ENCODE results near the gene GJA3.

DNA sequence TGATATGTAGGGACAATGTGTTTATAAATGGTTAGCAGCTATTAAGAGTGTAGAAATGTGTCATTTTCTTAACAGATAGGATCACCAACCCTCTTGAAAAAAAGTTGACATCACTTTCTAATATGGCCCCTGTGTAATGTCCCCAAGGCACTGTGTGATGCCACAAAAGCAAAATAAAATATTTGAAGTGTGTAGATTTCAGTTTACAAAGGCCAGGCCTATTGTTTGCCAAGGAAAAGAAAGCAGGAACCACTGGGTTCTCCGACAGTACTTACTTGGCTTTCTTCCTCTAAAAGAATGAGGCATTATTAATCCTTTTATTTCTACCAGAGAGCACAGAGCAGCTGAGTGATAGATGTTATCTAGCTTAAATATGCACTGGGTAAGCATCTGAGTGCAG, 10.5 kb upstream of the GJA3 start:
- TF ChIP-seq, protein P1, sequence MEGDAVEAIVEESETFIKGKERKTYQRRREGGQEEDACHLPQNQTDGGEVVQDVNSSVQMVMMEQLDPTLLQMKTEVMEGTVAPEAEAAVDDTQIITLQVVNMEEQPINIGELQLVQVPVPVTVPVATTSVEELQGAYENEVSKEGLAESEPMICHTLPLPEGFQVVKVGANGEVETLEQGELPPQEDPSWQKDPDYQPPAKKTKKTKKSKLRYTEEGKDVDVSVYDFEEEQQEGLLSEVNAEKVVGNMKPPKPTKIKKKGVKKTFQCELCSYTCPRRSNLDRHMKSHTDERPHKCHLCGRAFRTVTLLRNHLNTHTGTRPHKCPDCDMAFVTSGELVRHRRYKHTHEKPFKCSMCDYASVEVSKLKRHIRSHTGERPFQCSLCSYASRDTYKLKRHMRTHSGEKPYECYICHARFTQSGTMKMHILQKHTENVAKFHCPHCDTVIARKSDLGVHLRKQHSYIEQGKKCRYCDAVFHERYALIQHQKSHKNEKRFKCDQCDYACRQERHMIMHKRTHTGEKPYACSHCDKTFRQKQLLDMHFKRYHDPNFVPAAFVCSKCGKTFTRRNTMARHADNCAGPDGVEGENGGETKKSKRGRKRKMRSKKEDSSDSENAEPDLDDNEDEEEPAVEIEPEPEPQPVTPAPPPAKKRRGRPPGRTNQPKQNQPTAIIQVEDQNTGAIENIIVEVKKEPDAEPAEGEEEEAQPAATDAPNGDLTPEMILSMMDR (IDR thresholded peaks at IDR 0.05), result no peak
- no peak for TF ChIP-seq EZH2 (IDR thresholded peaks at IDR 0.05; ENCODE audit: borderline replicate concordance, insufficient read depth, low read depth, low read length, poor library complexity, severe bottlenecking)
